ENCODE measurements around the gene PCNX1.
"Not testable (repeated sequence)": the region's sequence is repeated elsewhere in the genome, so short reads cannot be mapped to it uniquely, and the experiment has no call there.

The PCNX1 gene

DNA sequence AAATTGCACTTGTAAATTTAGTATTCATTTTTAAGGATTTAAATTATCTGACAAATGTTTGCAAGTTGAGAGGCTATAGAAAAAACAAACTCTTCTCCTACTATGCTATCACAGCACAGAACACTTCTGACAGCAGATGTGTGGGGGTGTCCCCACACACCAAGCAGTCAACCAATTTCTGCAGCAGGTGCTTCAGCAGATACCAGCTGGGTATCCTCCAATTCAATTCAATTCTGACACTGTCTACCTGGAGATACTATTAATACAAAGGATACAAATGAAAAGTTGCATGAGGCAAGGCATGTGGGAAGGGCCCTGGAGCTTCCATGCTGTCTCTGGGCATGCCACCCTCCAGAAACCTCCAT, 35.1 kb downstream of the PCNX1 start:
- DNase-seq (ENCODE audit: low read depth): no peak
- no peak overlapping the region for H3K4me3 ChIP-seq (ENCODE audit: low read depth, low read length)
- TF ChIP-seq POLR2A (IDR thresholded peaks at IDR 0.05; ENCODE audit: extremely low read depth, insufficient read length): no peak
- TF ChIP-seq, protein P1, sequence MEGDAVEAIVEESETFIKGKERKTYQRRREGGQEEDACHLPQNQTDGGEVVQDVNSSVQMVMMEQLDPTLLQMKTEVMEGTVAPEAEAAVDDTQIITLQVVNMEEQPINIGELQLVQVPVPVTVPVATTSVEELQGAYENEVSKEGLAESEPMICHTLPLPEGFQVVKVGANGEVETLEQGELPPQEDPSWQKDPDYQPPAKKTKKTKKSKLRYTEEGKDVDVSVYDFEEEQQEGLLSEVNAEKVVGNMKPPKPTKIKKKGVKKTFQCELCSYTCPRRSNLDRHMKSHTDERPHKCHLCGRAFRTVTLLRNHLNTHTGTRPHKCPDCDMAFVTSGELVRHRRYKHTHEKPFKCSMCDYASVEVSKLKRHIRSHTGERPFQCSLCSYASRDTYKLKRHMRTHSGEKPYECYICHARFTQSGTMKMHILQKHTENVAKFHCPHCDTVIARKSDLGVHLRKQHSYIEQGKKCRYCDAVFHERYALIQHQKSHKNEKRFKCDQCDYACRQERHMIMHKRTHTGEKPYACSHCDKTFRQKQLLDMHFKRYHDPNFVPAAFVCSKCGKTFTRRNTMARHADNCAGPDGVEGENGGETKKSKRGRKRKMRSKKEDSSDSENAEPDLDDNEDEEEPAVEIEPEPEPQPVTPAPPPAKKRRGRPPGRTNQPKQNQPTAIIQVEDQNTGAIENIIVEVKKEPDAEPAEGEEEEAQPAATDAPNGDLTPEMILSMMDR (IDR thresholded peaks at IDR 0.05; ENCODE audit: low read depth, low read length): no peak
- TF ChIP-seq, protein P2, sequence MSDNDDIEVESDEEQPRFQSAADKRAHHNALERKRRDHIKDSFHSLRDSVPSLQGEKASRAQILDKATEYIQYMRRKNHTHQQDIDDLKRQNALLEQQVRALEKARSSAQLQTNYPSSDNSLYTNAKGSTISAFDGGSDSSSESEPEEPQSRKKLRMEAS (IDR thresholded peaks at IDR 0.05; ENCODE audit: low read depth, low read length): no peak
- no peak for TF ChIP-seq MYC (IDR thresholded peaks at IDR 0.05; ENCODE audit: low read depth, low read length)

DNA sequence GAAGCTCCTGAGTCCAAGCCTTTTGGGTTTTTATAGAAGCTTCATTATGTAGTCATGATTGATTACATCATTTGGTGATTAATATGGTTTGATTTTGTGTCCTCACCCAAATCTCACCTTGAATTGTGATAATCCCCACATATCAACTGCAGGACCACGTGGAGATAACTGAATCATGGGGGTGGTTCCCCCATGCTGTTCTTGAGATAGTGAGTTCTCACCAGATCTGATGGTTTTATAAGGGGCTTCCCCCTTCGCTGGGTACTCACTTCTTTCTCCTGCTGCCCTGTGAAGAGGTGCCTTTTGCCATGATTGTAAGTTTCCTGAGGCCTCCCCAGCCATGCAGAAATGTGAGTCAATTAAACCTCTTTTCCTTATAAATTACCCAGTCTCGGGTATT, 35.5 kb downstream of the PCNX1 start:
- DNase-seq (ENCODE audit: low read depth); H3K4me3 ChIP-seq (ENCODE audit: low read depth, low read length): not testable (repeated sequence)

DNA sequence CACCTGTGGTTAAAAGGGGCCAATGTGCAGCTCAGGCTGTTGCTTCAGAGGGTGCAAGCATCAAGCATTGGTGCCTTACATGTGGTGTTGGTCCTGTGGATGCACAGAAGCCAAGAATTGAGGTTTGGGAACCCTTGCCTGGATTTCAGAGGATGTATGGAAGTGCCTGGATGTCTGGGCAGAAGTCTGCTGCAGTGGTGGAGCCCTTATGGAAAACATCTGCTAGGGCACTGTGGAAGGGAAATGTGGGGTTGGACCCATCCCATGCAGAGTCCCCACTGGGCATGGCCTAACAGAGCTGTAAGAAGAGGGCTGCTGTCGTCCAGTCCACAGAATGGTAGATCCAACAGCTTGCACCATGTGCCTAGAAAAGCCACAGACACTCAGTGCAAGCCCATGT, 36.6 kb downstream of the PCNX1 start:
- TF ChIP-seq, protein P1 (IDR thresholded peaks at IDR 0.05; ENCODE audit: low read depth, low read length): no peak
- no peak for TF ChIP-seq MYC (IDR thresholded peaks at IDR 0.05; ENCODE audit: low read depth, low read length)
- TF ChIP-seq, protein P2 (IDR thresholded peaks at IDR 0.05; ENCODE audit: low read depth, low read length): no peak
- no peak for TF ChIP-seq POLR2A (IDR thresholded peaks at IDR 0.05; ENCODE audit: extremely low read depth, insufficient read length)
- DNase-seq (ENCODE audit: low read depth): peak; percentile 19
- no peak overlapping the region for H3K4me3 ChIP-seq (ENCODE audit: low read depth, low read length)

DNA sequence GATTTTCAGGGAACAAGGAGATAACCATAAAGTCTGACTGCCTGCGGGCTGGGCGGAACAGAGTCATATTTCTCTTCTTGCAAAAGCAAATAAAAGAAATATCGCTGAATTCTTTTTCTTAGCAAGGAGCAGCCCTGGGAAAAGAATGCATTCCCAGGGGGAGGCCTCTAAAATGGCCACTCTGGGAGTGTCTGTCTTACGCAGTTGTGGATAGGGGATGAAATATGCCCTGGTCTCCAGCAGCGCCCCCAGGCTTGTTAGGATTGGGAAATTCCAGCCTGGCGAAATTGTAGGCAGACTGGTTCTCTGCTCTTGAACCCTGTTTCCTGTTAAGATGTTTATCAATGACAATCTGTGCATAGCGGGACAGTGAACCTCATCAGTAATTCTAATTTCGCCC, 40.5 kb downstream of the PCNX1 start:
- no peak overlapping the region for H3K4me3 ChIP-seq (ENCODE audit: low read depth, low read length)
- TF ChIP-seq, protein P1 (IDR thresholded peaks at IDR 0.05; ENCODE audit: low read depth, low read length): no peak
- TF ChIP-seq, protein P2 (IDR thresholded peaks at IDR 0.05; ENCODE audit: low read depth, low read length): no peak
- no peak for TF ChIP-seq POLR2A (IDR thresholded peaks at IDR 0.05; ENCODE audit: extremely low read depth, insufficient read length)
- no peak for TF ChIP-seq MYC (IDR thresholded peaks at IDR 0.05; ENCODE audit: low read depth, low read length)
- no peak for DNase-seq (ENCODE audit: low read depth)

DNA sequence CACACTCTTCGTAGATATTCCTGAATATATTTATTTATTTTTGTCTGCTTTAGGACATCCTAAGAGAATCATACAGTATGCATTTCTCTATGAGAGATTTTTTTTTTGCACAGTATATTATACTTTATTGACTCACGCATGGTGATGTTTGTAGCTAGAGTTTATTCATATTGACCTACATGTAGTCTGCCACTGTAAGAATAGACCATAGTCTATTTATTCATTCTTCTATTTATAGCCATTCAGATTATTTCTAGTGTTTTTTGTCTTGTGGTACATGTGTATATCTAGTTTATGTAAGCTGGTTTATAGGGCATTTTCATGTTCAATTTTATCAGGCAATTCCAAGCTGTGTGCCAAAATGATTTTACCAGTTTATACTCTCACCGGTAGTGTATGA, 45.2 kb downstream of the PCNX1 start:
- no peak for DNase-seq (ENCODE audit: low read depth)
- H3K4me3 ChIP-seq (ENCODE audit: low read depth, low read length): no peak overlapping the region
- TF ChIP-seq, protein P2 (IDR thresholded peaks at IDR 0.05; ENCODE audit: low read depth, low read length): no peak

DNA sequence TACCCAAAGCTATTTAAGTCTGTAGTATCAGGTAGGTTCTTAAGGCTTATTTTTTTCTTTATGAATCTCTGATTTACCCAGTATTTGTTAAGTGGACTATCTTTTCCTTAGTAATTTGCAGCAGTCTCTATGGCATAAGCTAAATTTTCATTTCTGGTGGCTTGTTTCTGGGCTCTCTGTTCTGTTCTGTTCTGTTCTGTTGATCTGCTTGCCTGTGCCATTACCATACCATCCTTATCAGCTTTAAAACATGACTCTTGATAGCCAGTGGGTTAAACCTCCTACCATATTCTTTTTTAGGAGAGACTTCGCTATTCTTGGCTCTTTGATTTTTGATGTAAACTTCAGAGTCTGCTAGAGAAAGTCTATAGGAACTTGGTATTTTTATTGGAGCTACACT, 46.8 kb downstream of the PCNX1 start:
- TF ChIP-seq, protein P1 (IDR thresholded peaks at IDR 0.05; ENCODE audit: low read depth, low read length): no peak
- TF ChIP-seq MYC (IDR thresholded peaks at IDR 0.05; ENCODE audit: low read depth, low read length): no peak
- TF ChIP-seq, protein P2 (IDR thresholded peaks at IDR 0.05; ENCODE audit: low read depth, low read length): no peak
- no peak for TF ChIP-seq POLR2A (IDR thresholded peaks at IDR 0.05; ENCODE audit: extremely low read depth, insufficient read length)
- no peak for DNase-seq (ENCODE audit: low read depth)
- no peak overlapping the region for H3K4me3 ChIP-seq (ENCODE audit: low read depth, low read length)
